Nucleus accumbens (tissue), 56 donors: ENCODE results near the gene UTP20.
A peak's percentile ranks its signal among the peaks of the same experiment; 100 is the strongest.

Experiments
- DNase-seq, 56 donors: peaks; one replicate each; lab custom pipeline; 2025; lab: John Stamatoyannopoulos, UW

UTP20 gene

DNA sequence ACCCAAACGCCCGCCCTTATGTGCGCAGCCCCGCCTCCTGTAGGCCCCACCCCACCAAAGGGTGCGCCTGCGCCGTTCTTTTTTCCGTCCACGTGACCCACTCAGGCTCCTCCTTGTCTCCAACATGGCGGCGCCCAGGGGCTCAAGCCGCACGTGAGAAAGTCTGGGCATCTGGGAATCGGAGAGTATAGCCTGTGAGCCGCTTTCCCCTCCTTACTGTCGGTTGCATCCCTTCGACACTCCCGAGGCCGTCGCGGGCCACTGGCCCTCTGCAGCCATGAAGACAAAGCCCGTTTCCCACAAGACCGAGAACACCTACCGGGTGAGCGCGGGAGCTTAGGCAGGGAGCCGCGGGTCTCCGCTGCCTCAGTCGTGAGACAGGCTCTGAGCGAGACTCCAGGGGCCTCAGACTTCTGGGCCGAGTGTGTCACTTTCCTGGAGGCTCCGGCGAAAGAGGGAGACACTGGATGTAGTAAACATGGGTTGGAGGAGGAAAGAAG, at the start of gene UTP20:
Gene UTP20, plus strand, starts transcription at position 100 of the 500 bp plus-strand sequence. Its CDS starts 178 bp downstream, at position 278.
- DNase-seq, result peak; percentile 37 to 97 (median 89)

DNA sequence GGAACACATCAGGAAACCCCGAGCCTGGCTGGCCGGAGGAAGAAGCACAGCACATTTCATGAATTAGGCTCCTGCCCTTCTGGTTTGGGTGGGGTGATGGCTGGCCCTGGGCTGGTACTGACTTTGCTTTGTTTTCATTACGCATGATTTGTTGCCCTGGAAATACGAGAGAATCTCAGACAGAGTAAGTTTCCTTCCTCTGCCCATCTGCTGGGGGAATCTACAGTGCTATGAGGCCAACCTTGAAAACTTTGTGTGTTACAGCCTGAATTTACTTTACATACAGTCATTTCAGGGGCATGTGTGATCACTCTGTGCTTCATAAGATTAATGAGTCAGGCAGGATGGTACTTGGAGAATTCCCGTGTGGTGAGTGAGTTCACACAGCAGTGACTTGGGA, 49.4 kb upstream of the UTP20 start:
- no peak for DNase-seq

DNA sequence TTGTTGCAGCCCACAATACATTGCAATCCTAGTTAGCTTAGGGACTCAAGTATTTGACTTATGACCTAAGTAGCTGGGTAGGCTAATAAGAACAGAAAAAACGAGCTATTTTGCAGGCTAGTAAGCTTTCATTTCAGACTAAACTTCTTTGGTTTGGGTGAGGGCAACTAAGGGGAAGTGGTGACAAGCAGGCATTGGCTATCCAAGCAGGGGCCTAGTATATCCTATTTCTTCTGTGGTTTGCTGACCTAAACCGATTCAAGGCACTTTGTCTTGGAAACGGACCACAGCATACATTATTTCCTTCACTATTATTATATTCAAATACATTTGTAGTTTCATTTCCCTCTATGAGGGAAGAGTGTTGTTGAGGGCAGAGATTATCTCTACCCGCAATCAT, 48.3 kb upstream of the UTP20 start:
- DNase-seq, result no peak

DNA sequence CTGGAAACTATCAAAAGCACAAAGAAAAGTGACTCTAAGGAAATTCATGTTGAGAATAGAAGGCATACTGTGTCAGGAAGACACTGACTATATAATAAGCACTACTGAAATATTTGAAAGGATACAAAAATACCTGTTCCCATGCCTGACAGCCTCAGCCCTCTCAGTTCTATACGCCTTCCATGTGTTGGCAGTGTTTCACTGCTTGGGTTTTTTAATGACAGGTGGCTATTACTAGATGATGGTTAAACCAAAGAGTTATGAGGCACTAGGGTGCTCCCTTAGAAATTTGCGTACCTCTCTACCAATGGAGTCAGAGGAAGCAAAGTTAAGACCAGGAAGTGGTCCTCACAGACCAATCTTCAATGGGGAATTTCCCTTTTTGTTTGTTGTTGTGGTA, 44.2 kb upstream of the UTP20 start:
- no peak for DNase-seq

DNA sequence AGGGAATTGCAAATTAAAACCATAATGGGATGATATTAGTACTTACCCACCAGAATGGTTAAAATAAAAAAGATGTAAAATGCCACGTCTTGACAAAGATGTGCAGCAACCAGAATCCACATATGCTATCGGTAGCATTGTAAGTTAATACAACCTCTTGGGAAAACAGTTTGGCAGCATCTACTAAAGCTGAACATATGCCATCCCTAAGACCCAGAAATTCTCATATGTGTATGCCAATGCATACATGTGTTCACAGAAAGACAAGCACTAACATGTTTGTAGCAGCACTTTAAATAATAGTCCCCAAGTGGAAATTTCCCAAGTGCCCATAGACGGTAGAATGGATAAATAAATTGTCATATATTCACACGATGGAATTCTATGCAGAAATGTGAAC, 41.6 kb upstream of the UTP20 start:
- DNase-seq, result no peak

DNA sequence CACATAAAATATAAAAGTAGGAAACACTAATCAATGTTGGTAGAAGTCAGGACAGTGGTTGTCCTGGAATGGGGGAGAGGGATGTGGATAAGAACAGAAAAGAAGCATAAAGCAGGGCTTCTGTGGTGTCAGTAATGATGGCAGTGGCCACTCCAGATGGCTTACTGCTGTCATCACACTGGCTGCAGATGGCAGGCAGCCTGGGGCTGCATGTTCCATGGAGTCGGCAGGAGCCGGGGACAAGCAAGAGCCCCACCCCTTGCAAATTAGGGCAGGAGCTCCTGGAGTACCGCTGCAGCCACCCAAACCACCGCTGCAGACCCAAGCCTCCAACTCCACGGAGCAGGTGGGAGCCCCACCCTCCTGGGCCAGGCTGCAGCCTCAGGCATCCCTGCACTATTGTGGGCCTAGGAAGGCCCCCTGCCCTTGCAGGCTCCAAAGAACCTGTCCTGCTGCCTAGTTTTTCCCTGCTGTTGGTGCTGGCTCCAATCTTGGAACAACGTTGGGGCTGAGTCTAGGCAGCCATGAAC, 41.0 kb upstream of the UTP20 start:
- no peak for DNase-seq

DNA sequence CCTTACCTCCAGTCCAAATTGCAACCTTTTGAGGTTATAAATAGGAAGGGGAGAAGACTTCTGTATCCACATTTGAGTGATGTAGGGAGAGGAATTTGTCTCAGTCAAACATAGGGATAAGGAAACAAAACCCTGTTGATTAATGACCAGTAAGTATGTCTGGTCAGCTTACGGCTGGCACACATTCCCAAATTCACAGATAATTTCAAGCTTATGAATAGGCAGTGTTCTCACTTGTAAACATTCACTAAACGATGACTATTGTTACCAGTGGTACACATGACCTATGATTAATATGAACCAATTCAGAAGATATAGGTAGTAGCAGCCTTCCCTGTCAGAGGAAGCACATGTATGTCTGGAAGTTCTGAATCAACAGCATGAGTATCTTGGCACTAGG, 36.8 kb upstream of the UTP20 start:
- DNase-seq, result no peak

DNA sequence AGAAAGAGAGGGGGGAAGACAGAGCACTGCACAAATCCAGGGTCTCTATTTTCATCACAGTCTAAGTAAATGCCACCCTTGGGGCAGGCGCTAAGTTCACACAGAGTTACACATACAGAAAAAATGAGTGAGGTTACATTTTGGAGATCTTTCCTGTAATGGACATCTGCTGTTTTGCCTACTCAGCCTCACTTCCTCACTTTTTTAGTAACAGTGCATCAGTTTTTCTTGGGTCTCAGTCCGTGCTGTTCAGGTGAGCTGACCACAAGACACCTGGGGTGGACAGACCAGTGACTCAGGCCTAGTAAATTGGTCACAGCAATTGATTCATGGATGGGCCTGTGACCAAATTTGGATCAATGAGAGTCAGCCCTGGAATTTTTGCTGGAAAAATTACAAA, 36.3 kb upstream of the UTP20 start:
- no peak for DNase-seq

DNA sequence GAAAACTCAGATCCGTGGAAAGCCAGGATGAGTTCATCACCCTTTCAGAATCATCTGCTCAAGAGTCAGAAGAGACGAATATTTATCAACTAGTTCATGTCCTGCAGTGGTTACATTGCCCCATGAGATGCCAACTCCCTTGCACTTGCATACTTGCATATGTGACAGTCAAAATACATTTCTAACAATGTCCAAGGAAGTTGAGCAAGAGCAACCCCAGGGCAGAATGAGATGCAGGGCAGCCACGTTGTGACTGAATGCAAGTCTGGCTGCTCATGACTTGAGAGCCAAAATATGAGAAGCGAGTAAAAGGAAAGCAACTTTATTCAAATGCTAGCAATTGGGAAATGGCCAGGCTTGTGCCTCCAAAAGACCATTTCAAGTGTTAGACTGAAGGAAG, 23.6 kb upstream of the UTP20 start:
- no peak for DNase-seq

DNA sequence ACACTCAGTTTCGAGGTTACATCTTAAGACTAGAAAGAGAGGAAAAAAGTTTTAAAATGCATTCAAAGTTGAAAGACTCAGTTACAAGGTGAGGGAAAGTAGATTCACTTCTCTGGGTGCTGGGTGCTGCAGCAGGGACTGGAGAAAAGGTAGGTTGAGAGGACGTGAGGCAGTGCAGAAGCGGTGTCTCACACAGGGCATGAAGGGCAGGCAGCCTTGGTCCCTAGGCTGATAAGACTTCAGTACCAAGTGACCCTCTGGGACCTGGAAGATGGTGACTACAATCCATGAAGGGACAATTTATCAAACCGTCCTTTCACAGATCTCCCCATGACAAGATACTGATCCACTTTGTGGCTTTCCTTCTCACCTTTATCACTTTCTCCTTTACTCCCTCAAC, 22.5 kb upstream of the UTP20 start:
- DNase-seq, result no peak

DNA sequence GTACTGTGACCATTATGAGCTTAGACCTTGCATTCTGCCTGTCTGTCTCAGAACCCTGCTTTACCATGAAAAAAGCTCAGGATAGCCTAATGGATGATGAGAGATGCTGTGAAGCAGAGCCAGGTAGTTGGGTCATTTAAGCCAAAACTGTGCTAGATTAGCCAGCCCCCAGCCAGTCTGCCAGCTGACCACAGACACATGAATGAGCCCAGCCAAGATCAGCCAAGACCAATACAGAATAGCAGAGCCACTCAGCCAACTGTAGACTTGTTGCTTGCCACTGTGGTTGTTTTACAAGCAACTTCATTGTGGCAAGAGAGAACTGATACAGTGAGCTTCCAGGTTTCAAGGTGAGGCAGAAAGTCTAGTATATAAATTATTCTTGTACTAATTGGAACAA, 12.8 kb upstream of the UTP20 start:
- no peak for DNase-seq

DNA sequence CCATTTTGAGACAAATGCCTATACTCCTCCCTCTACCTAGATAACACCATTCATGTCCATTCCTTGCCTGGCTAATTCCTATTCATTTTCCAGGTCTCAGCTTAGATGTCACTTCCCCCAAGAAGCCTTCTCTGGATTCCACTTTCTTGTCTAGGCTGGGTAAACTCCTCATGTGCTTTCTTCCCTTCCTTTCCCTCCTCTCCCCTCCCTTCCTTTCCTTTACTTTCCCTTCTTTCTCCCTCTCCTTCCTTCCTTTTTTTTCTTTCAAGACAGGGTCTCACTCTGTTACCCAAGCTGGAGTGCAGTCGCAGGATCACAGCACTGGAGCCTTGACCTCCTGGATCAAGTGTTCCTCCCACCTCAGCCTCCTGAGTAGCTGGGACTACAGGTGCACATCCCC, 3.5 kb upstream of the UTP20 start:
- no peak for DNase-seq

DNA sequence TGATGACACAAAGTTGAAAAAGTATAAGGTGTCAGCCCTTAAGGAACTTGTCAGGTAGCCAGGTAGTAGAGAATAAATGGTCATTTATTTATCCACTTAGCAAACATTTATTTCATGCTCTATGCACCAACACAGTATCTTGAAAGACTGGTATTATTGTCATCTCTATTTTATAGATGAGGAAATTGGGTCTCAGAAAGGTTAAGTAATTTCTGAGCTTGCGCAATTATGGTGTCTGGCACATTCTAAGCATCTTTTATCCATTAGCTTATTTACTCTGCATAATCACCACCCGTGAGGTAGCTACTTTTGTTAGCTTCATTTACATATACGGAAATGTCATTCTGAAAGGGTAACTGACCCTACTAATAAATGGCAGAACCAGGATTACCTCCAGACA, 2.5 kb upstream of the UTP20 start:
- no peak for DNase-seq

DNA sequence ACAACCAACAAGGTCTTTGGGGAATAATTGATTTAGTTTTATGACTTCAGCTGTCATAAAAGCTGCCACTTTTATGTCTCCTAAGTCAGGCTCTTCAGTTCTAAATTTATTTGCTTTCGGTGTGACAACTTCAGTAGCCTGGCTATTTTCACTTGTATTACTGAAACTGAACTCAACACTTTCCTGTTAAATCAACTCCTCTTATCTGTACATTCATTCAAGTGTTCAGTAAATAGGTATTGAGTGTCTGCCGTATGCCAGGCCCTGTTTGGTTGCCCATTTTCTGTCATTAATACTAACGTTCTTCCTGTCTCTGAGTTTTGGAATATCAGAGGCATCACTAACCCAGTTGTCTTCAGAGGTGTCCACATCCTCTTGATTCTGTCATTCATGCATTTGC, 7.5 kb downstream of the UTP20 start:
- DNase-seq, result no peak

DNA sequence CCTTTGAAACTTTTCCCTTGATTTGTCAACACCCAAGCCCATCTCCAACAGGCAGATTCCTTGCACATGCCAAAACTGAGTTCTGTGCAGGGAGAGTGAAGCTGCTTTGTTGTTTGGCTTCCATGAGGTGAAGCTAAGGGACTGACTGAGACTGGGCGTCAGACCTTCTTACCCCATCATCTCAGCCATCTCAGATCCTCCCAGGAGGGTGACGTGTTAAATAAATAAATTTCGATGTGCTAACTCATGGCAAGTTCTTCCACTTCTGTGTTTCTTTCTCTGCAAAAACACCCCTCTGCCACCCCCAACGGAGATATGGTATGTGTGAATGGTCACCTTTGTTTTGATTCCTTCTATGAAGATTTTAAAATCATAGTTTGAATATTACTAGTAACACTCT, 17.8 kb downstream of the UTP20 start:
- DNase-seq, result no peak

DNA sequence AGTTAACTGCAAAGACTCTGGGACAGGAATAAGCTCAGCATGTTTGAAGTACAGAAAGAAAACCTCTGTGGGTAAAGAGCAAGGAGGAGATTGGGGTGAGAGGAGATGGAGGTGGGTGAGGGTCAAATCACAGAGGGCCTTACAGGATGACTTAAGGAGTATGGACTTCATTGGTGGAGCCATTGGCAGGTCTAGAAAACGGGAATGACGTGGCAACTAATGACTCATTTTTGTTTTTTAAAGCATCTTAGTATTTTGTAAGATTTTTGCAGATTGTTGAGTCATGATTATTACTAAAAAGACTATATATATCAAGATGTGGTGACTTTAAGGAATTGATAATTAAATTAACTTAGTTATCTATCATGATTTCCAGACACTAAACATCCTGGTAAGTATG, 18.5 kb downstream of the UTP20 start:
- peak in 3 of 56 donors; percentile 5 to 7 (median 6) for DNase-seq

DNA sequence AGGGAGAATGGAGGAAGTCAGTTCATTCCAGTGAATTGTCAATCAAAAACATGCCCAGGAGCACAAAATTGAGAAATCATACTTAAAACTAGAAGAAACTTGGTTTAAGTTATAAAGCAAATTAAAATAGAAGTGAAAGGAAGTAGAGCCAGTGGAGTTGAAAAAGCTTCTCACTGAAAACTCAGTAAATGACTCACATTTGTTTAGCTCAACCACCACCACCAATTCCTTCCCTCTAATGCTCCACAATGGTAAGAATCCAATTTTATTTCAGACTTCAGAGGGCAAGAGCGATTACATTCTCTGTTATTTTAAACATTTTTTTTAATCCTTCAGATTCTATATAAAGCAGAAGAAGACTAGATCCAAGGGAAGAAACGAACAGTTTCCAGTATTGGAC, 19.4 kb downstream of the UTP20 start:
- DNase-seq, result no peak

DNA sequence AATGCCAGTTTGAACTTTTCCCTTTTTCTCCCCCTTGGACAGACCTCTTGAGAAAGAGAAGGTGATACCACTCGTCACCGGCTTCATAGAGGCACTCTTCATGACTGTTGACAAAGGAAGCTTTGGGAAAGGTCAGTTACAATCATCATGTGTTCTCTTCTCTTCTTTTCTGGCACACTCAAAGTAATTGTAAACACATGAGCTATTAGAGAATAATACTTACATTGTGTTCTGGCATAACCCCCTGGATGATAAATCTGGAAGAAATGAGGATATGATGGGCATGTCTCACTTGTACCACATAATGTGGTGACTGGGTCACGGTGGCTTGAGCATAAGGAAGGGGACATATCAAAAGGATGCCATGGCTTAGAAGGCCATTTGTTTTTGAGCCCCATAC, 20.0 kb downstream of the UTP20 start:
- peak in 26 of 56 donors; percentile 2 to 60 (median 28) for DNase-seq

DNA sequence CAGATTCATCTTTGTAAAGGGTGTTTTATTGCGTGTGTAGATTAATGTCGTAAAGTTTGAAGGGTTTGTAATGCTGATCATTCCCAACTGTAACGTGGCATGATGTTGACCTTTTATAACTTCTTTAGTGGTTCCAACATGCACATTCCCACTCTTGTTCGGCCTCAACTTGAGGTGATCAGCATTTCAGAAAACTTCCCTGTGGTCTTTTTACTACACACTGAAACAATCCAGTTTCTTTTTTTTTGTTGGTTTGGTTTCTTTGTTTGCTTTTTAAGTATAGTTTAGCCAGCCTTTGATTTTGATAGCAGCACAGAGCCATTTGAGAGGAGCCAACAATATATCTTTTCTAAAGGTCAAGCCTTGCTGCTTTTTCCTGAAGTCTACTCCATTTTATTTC, 22.8 kb downstream of the UTP20 start:
- no peak for DNase-seq

DNA sequence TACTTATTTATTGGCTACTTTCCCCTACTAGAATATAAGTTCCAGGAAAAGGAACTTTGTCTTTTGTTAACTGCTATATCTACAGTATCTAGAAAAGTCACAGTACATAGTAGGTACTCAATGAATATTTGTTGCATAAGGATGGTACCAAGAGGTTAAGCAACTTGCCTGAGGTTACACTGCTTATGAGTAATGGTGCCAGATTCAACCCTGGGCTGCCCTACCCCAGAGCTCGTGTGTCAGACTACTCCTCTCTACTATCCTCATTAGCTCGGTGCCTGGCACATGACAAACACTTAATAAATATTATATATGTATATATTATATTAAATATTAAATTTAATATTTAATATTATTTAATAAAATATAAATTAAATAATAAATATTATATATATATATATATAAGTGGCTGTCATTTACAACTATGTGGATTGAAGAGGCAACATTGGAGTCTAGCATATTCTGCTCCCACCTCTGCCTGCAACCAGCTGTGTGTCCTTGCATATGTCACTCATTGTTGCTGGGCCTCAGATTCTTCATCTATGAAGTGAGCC, 25.4 kb downstream of the UTP20 start:
- no peak for DNase-seq

DNA sequence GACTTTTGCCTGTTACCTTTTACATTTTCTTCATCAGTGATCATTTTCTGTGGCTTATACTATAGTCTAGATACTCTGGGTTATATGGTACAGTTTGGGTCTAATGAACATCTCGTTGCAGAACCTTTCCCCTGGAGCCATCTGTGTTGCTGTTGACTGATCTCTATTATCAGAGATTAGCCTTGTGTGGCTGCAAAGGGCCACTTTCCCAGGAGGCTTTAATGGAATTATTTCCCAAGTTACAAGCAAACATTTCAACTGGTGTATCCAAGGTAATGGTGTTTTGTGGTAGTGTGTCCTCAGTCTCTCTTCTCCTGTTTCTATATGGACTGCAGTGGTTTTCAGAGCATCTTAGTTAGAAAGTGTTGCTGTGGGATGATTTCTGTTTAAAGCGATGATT, 25.9 kb downstream of the UTP20 start:
- DNase-seq, result no peak

DNA sequence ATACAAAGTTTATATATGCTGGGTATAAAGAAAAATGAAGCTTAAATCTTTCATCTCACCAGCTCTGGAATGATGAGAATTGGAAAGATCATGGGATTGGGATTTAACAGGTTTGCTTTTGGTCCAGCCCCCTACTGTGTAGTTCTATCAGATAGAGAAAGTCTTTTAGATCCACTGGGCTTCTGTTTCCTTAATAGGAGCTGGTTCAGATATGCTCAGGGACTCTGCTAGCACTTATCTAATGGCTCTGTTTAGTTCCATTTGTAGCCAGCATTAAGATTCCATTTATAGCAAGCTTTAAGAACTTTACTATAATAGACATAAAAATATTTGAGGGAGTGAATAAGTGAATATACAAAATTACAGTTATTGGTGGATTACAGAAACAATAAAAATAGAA, 42.6 kb downstream of the UTP20 start:
- no peak for DNase-seq

DNA sequence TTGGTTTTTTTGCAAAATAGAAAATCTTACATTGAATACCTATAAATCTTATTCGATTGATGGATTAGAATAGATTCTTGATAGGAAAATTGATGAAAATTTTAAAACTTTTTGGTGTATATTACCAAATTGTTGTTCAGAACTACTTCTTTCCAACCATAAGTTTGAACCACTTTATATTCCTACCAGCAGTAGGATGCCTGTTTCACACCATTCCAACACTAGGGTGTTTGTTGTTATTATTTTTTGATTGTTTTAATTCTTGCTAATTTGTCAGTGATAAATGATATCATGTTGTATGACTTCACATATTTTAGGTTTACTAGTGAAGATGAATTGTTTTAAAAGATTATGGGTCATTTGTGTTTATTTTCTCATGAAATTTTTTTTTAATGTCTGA, 43.4 kb downstream of the UTP20 start:
- no peak for DNase-seq
